GM12878 (cell line): ENCODE measurements around the gene DFFA. TPM values are rescaled to one million over a fixed set of nuclear protein-coding genes. Genes with fewer than 3 reads are reported as not detected.

Experiments used
- BACH1 ChIP-seq: fragments of 450-650 bp; IDR thresholded peaks from 2 replicates; pipeline ENCODE4 v1.6.1; 2017; ENCODE audit warnings: mild to moderate bottlenecking, borderline replicate concordance
- CREB1 ChIP-seq: IDR thresholded peaks from 2 replicates; pipeline ENCODE4 v1.6.1; 2012; ENCODE audit warnings: low read depth, mild to moderate bottlenecking, inconsistent platforms
- DPF2 ChIP-seq: fragments of 450-650 bp; IDR thresholded peaks from 2 replicates; pipeline ENCODE4 v1.6.1; 2017; ENCODE audit warnings: mild to moderate bottlenecking
- ESRRA ChIP-seq: IDR thresholded peaks from 2 replicates; pipeline ENCODE4 v1.6.1; 2012; ENCODE audit warnings: mild to moderate bottlenecking, low read length, improper control_type of control experiment
- FOS ChIP-seq: IDR thresholded peaks from 3 replicates; pipeline ENCODE4 v1.6.1; 2011; ENCODE audit warnings: borderline replicate concordance; ENCODE audit not compliant: insufficient read length; ENCODE audit errors: extremely low read depth
- HDAC6 ChIP-seq: fragments of 200-600 bp; sonication (generic); IDR thresholded peaks from one replicate; pipeline ENCODE4 v1.8.0; 2017; ENCODE audit warnings: antibody characterized with exemption; ENCODE audit not compliant: unreplicated experiment
- KLF5 ChIP-seq: fragments of 450-650 bp; IDR thresholded peaks from 2 replicates; pipeline ENCODE4 v1.6.1; 2014; ENCODE audit warnings: mild to moderate bottlenecking; ENCODE audit not compliant: partially characterized antibody
- NBN ChIP-seq: fragments of 450-650 bp; IDR thresholded peaks from 2 replicates; pipeline ENCODE4 v1.6.1; 2016
- NFIC ChIP-seq: IDR thresholded peaks from 2 replicates; pipeline ENCODE4 v1.6.1; 2012; ENCODE audit warnings: low read depth, mild to moderate bottlenecking, inconsistent platforms, low read length, moderate library complexity
- NFYB ChIP-seq: IDR thresholded peaks from 2 replicates; pipeline ENCODE4 v1.6.1; 2011; ENCODE audit warnings: low read depth, mild to moderate bottlenecking, low read length, improper control_type of control experiment, moderate library complexity; ENCODE audit not compliant: insufficient read depth
- PAX5 ChIP-seq: IDR thresholded peaks from 2 replicates; pipeline ENCODE4 v1.6.1; 2011; ENCODE audit warnings: low read depth, low read length, borderline replicate concordance
- PAX8 ChIP-seq: fragments of 450-650 bp; IDR thresholded peaks from 2 replicates; pipeline ENCODE4 v1.6.1; 2017; ENCODE audit warnings: mild to moderate bottlenecking, moderate library complexity
- POLR2AphosphoS5 ChIP-seq: IDR thresholded peaks from 2 replicates; pipeline ENCODE4 v1.6.1; 2011; ENCODE audit warnings: mild to moderate bottlenecking, low read length, inconsistent platforms
- RUNX3 ChIP-seq: IDR thresholded peaks from 2 replicates; pipeline ENCODE4 v1.6.1; 2012; ENCODE audit warnings: low read length, inconsistent platforms
- SMARCA5 ChIP-seq: fragments of 450-650 bp; IDR thresholded peaks from 2 replicates; pipeline ENCODE4 v1.6.1; 2017; ENCODE audit warnings: mild to moderate bottlenecking
- SMC3 ChIP-seq: IDR thresholded peaks from 2 replicates; pipeline ENCODE4 v1.6.1; 2011; ENCODE audit warnings: low read length, improper control_type of control experiment, borderline replicate concordance
- SUPT20H ChIP-seq: IDR thresholded peaks from 2 replicates; pipeline ENCODE4 v1.6.1; 2011; ENCODE audit warnings: low read depth, mild to moderate bottlenecking, low read length, moderate library complexity, borderline replicate concordance; ENCODE audit not compliant: control insufficient read depth
- TCF3 ChIP-seq: IDR thresholded peaks from 2 replicates; pipeline ENCODE4 v1.6.1; 2012; ENCODE audit warnings: low read depth, mild to moderate bottlenecking, low read length, borderline replicate concordance; ENCODE audit not compliant: insufficient read depth
- YY1 ChIP-seq: IDR thresholded peaks from 2 replicates; pipeline ENCODE4 v1.6.1; 2011; ENCODE audit warnings: low read depth, mild to moderate bottlenecking, low read length
- ZBTB33 ChIP-seq: fragments of 450-650 bp; IDR thresholded peaks from 2 replicates; pipeline ENCODE4 v1.6.1; 2017; ENCODE audit warnings: mild to moderate bottlenecking
- polyA plus RNA-seq, 11 experiments: library from polyadenylated mRNA; depleted of rRNA in 4 of 11; unstranded in 6 of 11; stranded (reverse) in 5 of 11; fragments of >200 nt; fragmentation: Nextera tagmentation in 4 of 11; fragmentation: Illumina TruSeq in 1 of 11; extraction: Ambion mirVana in 4 of 11; extraction: Trizol in 1 of 11; gene quantifications; 1 replicate in 1 of 11; 2 replicates in 10 of 11; pipeline versions ENCODE4 v1.2.1 to v1.2.3, GENCODE V29; 2011 to 2016; ENCODE audit warnings: inconsistent platforms in 2 of 11, missing spikeins in 2 of 11, low read depth in 1 of 11
- total RNA-seq, 4 experiments: library from RNA; depleted of rRNA in 3 of 4; stranded (reverse); fragments of >200 nt in 3 of 4; fragmentation: Illumina TruSeq in 1 of 4; extraction: Trizol in 1 of 4; gene quantifications; 2 replicates each; pipeline versions ENCODE4 v1.2.1 to v1.2.3, GENCODE V29; 2013 to 2021
- TF ChIP-seq, protein P1 (sequence below): IDR thresholded peaks from 2 replicates; pipeline ENCODE4 v1.6.1; 2011; ENCODE audit warnings: borderline replicate concordance, low read depth, mild to moderate bottlenecking, moderate library complexity, low read length; ENCODE audit not compliant: insufficient read depth, poor library complexity, severe bottlenecking
- TF ChIP-seq, protein P2 (sequence below): fragments of 450-650 bp; IDR thresholded peaks from 2 replicates; pipeline ENCODE4 v1.6.1; 2017; ENCODE audit warnings: mild to moderate bottlenecking, low read depth, inconsistent platforms; ENCODE audit not compliant: poor library complexity, severe bottlenecking

DFFA gene
- total and polyA plus RNA-seq, 10 of the 15 experiments (the other 5 are each of a cell fraction or from before 2014, with no cell fraction given), result 37.4 to 83.8 (median 52.4) TPM

GRCh38 chr1:10510520-10511493 lies 38.5 kb upstream of the DFFA start (continued):
- TF ChIP-seq, protein P1, sequence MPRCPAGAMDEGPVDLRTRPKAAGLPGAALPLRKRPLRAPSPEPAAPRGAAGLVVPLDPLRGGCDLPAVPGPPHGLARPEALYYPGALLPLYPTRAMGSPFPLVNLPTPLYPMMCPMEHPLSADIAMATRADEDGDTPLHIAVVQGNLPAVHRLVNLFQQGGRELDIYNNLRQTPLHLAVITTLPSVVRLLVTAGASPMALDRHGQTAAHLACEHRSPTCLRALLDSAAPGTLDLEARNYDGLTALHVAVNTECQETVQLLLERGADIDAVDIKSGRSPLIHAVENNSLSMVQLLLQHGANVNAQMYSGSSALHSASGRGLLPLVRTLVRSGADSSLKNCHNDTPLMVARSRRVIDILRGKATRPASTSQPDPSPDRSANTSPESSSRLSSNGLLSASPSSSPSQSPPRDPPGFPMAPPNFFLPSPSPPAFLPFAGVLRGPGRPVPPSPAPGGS, result peak; percentile 85
- no peak for TF ChIP-seq SUPT20H
- TF ChIP-seq RUNX3, result peak; percentile 98
- no peak for TF ChIP-seq SMARCA5
- TF ChIP-seq PAX5, result peak; percentile 96
- TF ChIP-seq ESRRA, result no peak
- TF ChIP-seq, protein P2, sequence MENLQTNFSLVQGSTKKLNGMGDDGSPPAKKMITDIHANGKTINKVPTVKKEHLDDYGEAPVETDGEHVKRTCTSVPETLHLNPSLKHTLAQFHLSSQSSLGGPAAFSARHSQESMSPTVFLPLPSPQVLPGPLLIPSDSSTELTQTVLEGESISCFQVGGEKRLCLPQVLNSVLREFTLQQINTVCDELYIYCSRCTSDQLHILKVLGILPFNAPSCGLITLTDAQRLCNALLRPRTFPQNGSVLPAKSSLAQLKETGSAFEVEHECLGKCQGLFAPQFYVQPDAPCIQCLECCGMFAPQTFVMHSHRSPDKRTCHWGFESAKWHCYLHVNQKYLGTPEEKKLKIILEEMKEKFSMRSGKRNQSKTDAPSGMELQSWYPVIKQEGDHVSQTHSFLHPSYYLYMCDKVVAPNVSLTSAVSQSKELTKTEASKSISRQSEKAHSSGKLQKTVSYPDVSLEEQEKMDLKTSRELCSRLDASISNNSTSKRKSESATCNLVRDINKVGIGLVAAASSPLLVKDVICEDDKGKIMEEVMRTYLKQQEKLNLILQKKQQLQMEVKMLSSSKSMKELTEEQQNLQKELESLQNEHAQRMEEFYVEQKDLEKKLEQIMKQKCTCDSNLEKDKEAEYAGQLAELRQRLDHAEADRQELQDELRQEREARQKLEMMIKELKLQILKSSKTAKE, result peak; percentile 89
- no peak for TF ChIP-seq HDAC6
- TF ChIP-seq YY1, result no peak
- peak; percentile 91 for TF ChIP-seq NBN
- peak; percentile 42; the same call in 1 of the 2 replicates for TF ChIP-seq NFYB
- TF ChIP-seq TCF3, result peak; percentile 88
- peak; percentile 98 for TF ChIP-seq DPF2
- TF ChIP-seq POLR2AphosphoS5, result 0 out of 2 replicates have a peak, but pooled peaks have one; percentile 36
- peak; percentile 79; the same call in 1 of the 2 replicates for TF ChIP-seq BACH1
- TF ChIP-seq FOS, result no peak
- no peak for TF ChIP-seq ZBTB33
- peak; percentile 31; the same call in 1 of the 2 replicates for TF ChIP-seq CREB1
- TF ChIP-seq KLF5, result no peak
- TF ChIP-seq SMC3, result peak; percentile 9; the same call in 1 of the 2 replicates
- peak; percentile 99 for TF ChIP-seq NFIC
- TF ChIP-seq PAX8, result no peak
